Progenitor cell of endocrine pancreas (in vitro differentiated cells): ENCODE measurements around the gene MAP3K15. TPM values are rescaled to one million over a fixed set of nuclear protein-coding genes. Genes with fewer than 3 reads are reported as not detected.
"Not testable (repeated sequence)": the region's sequence is repeated elsewhere in the genome, so short reads cannot be mapped to it uniquely, and the experiment has no call there.

Experiments
- DNase-seq: peaks from one replicate; pipeline ENCODE4 v3.0.0; 2021; ENCODE audit warnings: low spot score; ENCODE audit not compliant: unreplicated experiment
- H3K27ac Mint-ChIP-seq: 2 replicates; pipeline ENCODE4 v1.8.0; 2021; ENCODE audit warnings: mild to moderate bottlenecking, moderate library complexity, mixed read lengths
- H3K27me3 Mint-ChIP-seq: 2 replicates; pipeline ENCODE4 v1.8.0; 2021; ENCODE audit warnings: mixed read lengths
- H3K36me3 Mint-ChIP-seq: 2 replicates; pipeline ENCODE4 v1.8.0; 2022; ENCODE audit warnings: mixed read lengths; ENCODE audit not compliant: insufficient read depth
- H3K4me1 Mint-ChIP-seq: 2 replicates; pipeline ENCODE4 v1.8.0; 2021; ENCODE audit warnings: low read depth, mixed read lengths
- H3K4me3 Mint-ChIP-seq: 2 replicates; pipeline ENCODE4 v1.8.0; 2021; ENCODE audit warnings: low read depth, mild to moderate bottlenecking, moderate library complexity, mixed read lengths
- H3K9me3 Mint-ChIP-seq: 2 replicates; pipeline ENCODE4 v1.8.0; 2021; ENCODE audit warnings: low read depth, mixed read lengths
- CTCF ChIP-seq: fragments of 200-600 bp; sonication (generic); IDR thresholded peaks from one replicate; pipeline ENCODE4 v1.5.0; 2021; ENCODE audit warnings: antibody characterized with exemption, mild to moderate bottlenecking; ENCODE audit not compliant: unreplicated experiment
- total RNA-seq: library from RNA; stranded (reverse); gene quantifications from 2 replicates; pipeline ENCODE4 v1.2.1, GENCODE V29; 2021

The MAP3K15 gene
- total RNA-seq, 1 donor from 2014 or later = 5.1 TPM

DNA sequence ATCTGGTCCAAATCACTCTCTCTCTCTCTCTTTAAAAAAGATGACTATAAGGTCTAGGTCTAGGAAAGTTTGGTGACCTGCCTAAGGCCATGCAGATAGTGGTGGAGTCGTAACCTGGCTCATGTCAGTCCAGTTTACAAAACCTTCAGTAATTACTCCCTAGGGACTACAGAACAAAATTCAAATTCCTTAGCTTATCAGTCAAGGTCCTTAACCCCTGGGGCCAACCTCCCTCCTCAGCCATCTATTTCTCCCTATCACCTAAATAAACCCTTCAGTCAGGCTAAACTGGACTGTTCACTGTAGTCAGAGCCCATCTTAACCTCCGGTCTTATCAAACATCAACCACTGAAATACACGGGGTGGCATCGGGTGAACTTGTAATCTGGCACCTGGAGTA, 68.9 kb downstream of the MAP3K15 start:
- no peak for DNase-seq
- peaks cover 9% of the 10 kb centered on the region for H3K9me3 Mint-ChIP-seq
- no peak overlapping the region for H3K27ac Mint-ChIP-seq
- H3K4me1 Mint-ChIP-seq = peaks cover 14% of the 10 kb centered on the region
- no peak for TF ChIP-seq CTCF
- peaks cover 2% of the 10 kb centered on the region for H3K36me3 Mint-ChIP-seq
- no peaks in the 10 kb centered on the region for H3K27me3 Mint-ChIP-seq
- no peak overlapping the region for H3K4me3 Mint-ChIP-seq

- not testable (repeated sequence) for H3K4me3 Mint-ChIP-seq
Observed at GRCh38 chrX:19445772-19446171, 69.5 kb downstream of the MAP3K15 start.

DNA sequence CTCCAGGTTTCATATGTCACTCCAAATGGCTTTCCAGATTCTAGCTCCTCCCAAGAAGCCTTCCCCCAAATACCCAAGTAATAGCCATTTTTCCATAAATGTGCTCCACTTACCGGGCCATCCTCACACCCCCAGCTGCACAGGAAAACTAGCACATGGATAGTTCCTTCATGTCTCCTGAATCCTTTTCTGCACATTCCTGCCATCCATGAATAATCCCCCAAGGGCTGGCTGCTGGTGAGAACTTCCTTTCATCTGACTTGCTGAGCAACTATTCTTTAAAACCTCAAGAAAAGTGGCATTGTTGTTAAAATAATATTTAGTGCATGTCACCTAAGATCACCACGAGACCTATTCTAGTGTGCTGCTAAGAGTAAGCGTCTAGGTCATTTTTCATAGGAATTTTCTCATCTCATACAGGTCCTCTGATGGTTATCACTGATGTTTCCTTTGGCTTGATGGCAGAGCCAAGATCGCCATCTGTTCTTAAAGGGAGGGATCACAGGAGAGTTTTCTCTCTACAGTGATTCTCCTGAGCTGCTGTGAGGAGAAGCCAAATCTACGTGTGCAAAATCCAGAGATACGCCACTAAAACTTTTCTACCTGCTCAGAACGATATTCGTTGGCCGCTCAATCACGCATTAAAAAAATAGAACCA, 71.3 kb downstream of the MAP3K15 start:
- Mint-ChIP-seq H3K36me3 (peaks cover 4% of the 10 kb centered on the region), H3K27ac (no peak overlapping the region), H3K9me3 (peaks cover 11% of the 10 kb centered on the region), H3K4me1 (peaks cover 13% of the 10 kb centered on the region), H3K4me3 (no peak overlapping the region), H3K27me3 (no peaks in the 10 kb centered on the region)
- no peak for DNase-seq
- no peak for TF ChIP-seq CTCF

More at GRCh38 chrX:19445772-19446171, 69.5 kb downstream of the MAP3K15 start:
- H3K36me3 Mint-ChIP-seq, H3K27ac Mint-ChIP-seq, DNase-seq, H3K27me3 Mint-ChIP-seq: not testable (repeated sequence)
- H3K4me1 Mint-ChIP-seq = peaks cover 14% of the 10 kb centered on the region
- peaks cover 11% of the 10 kb centered on the region for H3K9me3 Mint-ChIP-seq

DNA sequence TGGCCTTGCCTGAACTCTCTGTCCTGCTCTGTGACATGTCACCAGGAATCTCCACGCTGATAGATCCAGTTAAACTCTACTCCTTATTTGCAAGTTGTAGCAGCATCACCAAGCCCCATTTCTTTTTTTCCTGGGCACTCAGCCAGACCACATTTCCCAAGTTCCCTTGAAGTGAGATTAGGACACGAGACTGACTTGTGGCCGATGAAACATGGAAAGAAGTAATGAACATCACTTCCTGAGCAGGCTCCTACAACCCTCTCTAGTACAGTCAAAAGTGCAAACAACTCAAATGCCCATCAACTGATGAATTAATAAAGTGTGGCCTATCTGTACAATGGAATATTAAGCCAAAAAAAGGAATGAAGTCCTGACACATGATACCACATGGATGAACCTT, 74.6 kb downstream of the MAP3K15 start:
- peaks cover 16% of the 10 kb centered on the region for H3K9me3 Mint-ChIP-seq
- no peaks in the 10 kb centered on the region for H3K4me1 Mint-ChIP-seq
- peaks cover 10% of the 10 kb centered on the region for H3K36me3 Mint-ChIP-seq
- no peak overlapping the region for H3K4me3 Mint-ChIP-seq
- no peak for DNase-seq
- H3K27me3 Mint-ChIP-seq = no peaks in the 10 kb centered on the region
- no peak for TF ChIP-seq CTCF
- H3K27ac Mint-ChIP-seq = no peak overlapping the region

GRCh38 chrX:19422661-19423060, 92.6 kb downstream of the MAP3K15 start:
- H3K36me3 Mint-ChIP-seq, DNase-seq, H3K4me3 Mint-ChIP-seq, H3K4me1 Mint-ChIP-seq, H3K27ac Mint-ChIP-seq, H3K27me3 Mint-ChIP-seq: not testable (repeated sequence)
- H3K9me3 Mint-ChIP-seq = peaks cover 25% of the 10 kb centered on the region

- no peak for TF ChIP-seq CTCF
- Mint-ChIP-seq H3K4me3 (no peak overlapping the region), H3K27ac (no peak overlapping the region), H3K4me1 (no peaks in the 10 kb centered on the region), H3K9me3 (peaks cover 36% of the 10 kb centered on the region), H3K27me3 (no peaks in the 10 kb centered on the region), H3K36me3 (peaks cover 12% of the 10 kb centered on the region)
- no peak for DNase-seq
Observed at GRCh38 chrX:19410259-19410658, 105.0 kb downstream of the MAP3K15 start.
